GM18505 (cell line): ENCODE results near the gene GLI1.
"Not testable (repeated sequence)": the region's sequence is repeated elsewhere in the genome, so short reads cannot be mapped to it uniquely, and the experiment has no call there.

Source experiments
- ATAC-seq: cut with Tn5 transposase; IDR thresholded peaks from one replicate; pipeline ENCODE4 v1.9.1; 2021; ENCODE audit not compliant: unreplicated experiment
- POLR2A ChIP-seq: IDR thresholded peaks from 4 replicates; pipeline ENCODE4 v1.6.1; 2011; ENCODE audit warnings: borderline replicate concordance; ENCODE audit not compliant: insufficient read depth, insufficient read length; ENCODE audit errors: extremely low read depth

GLI1 gene

GRCh38 chr12:57430931-57431566 lies 28.5 kb upstream of the GLI1 start, which contains the start of gene R3HDM2:
TSS of gene R3HDM2 (minus strand) at chr12:57431043. CDS start at chr12:57310428, 120,615 bp downstream.
- TF ChIP-seq POLR2A: peak; percentile 97
- peak; percentile 92 for ATAC-seq

GRCh38 chr12:57431654-57432188 lies 27.9 kb upstream of the GLI1 start:
- TF ChIP-seq POLR2A: no peak
- ATAC-seq: no peak

- TF ChIP-seq POLR2A: no peak
- no peak for ATAC-seq
These were observed 26.2 kb upstream of the GLI1 start for GRCh38 chr12:57433370-57433769.

GRCh38 chr12:57434517-57435223 lies 24.9 kb upstream of the GLI1 start, which contains the start of gene INHBC:
TSS of gene INHBC (plus strand) at chr12:57434784. CDS start at chr12:57434887, 103 bp downstream.
- ATAC-seq: no peak
- TF ChIP-seq POLR2A: no peak

GRCh38 chr12:57435293-57435692 lies 24.3 kb upstream of the GLI1 start:
- no peak for TF ChIP-seq POLR2A
- ATAC-seq: no peak

- ATAC-seq: no peak
- TF ChIP-seq POLR2A: no peak
These were observed 21.2 kb upstream of the GLI1 start for GRCh38 chr12:57438400-57438799.

- no peak for ATAC-seq
- no peak for TF ChIP-seq POLR2A
These were observed 19.8 kb upstream of the GLI1 start for GRCh38 chr12:57439762-57440266.

GRCh38 chr12:57441393-57441792 lies 18.2 kb upstream of the GLI1 start:
- ATAC-seq: not testable (repeated sequence)

GRCh38 chr12:57441846-57442427 lies 17.6 kb upstream of the GLI1 start:
- ATAC-seq: no peak
- no peak for TF ChIP-seq POLR2A

- ATAC-seq: not testable (repeated sequence)
These were observed 15.2 kb upstream of the GLI1 start for GRCh38 chr12:57444337-57444736.

GRCh38 chr12:57444744-57445143 lies 14.8 kb upstream of the GLI1 start:
- no peak for ATAC-seq
- no peak for TF ChIP-seq POLR2A

- ATAC-seq: no peak
- TF ChIP-seq POLR2A: no peak
These were observed 13.2 kb upstream of the GLI1 start for GRCh38 chr12:57446292-57446960.

GRCh38 chr12:57448669-57449068 lies 10.9 kb upstream of the GLI1 start:
- no peak for ATAC-seq
- no peak for TF ChIP-seq POLR2A
